ENCODE results near the gene LMNA. TPM values are rescaled to one million over a fixed set of nuclear protein-coding genes. Genes with fewer than 3 reads are reported as not detected.

The LMNA gene
- total RNA-seq, 1 experiment from 2014 or later = 51.0 TPM

- Histone ChIP-seq H4K91ac (ENCODE audit: insufficient read length, low read depth, low read length) (no peak overlapping the region), H2BK120ac (ENCODE audit: low read depth, low read length, poor library complexity, severe bottlenecking) (no peak overlapping the region), H2BK5ac (ENCODE audit: insufficient read length, low read length) (no peak overlapping the region), H4K8ac (replicated peaks; ENCODE audit: insufficient read length, low read depth, low read length) (no peak overlapping the region), H2BK15ac (ENCODE audit: low read depth, low read length) (no peak overlapping the region), H2AK5ac (ENCODE audit: insufficient read length, low read length) (no peak overlapping the region), H3T11ph (ENCODE audit: low read length) (no peak overlapping the region), H2AFZ (ENCODE audit: low read length) (no peak overlapping the region), H3K79me2 (ENCODE audit: insufficient read depth, low read length) (no peaks in the 10 kb centered on the region), H4K20me1 (ENCODE audit: control insufficient read depth, insufficient read depth, insufficient read length) (no peaks in the 10 kb centered on the region), H3K9me3 (ENCODE audit: control insufficient read depth, low read depth, low read length) (no peaks in the 10 kb centered on the region), H3K27ac (ENCODE audit: insufficient read length, low read depth, low read length) (no peak overlapping the region), H2BK12ac (ENCODE audit: insufficient read length, low read depth, low read length) (no peak overlapping the region), H3K4ac (ENCODE audit: low read depth, low read length) (no peak overlapping the region), H3K9ac (ENCODE audit: extremely low read depth, insufficient read length, low read length) (no peak overlapping the region), H3K79me1 (ENCODE audit: insufficient read depth, low read depth, low read length, poor library complexity, severe bottlenecking) (no peaks in the 10 kb centered on the region), H3K4me1 (ENCODE audit: insufficient read depth, low read length) (no peaks in the 10 kb centered on the region; the same call in 1 of the 2 replicates), H3K56ac (ENCODE audit: insufficient read length, low read depth, low read length) (no peak overlapping the region), H4K5ac (ENCODE audit: insufficient read length, low read depth, low read length) (no peak overlapping the region), H3K27me3 (ENCODE audit: insufficient read depth, low read length) (no peaks in the 10 kb centered on the region), H3K14ac (ENCODE audit: insufficient read depth, low read length) (no peak overlapping the region), H3K23me2 (ENCODE audit: insufficient read length, low read depth, low read length, poor library complexity, severe bottlenecking) (peaks cover 5% of the 10 kb centered on the region), H3K18ac (ENCODE audit: insufficient read length, low read depth, low read length) (no peak overlapping the region), H3K23ac (ENCODE audit: insufficient read length, low read depth, low read length) (no peak overlapping the region), H2BK20ac (ENCODE audit: low read depth, low read length, poor library complexity, severe bottlenecking) (no peak overlapping the region), H3K4me2 (ENCODE audit: insufficient read depth, insufficient read length, low read length) (no peak overlapping the region)
- WGBS (ENCODE audit: extremely low coverage, insufficient read length, low lambda C conversion rate) = no CpG with 5 or more reads among the region's 5 CpGs
- no peak for TF ChIP-seq CTCF (conservative IDR thresholded peaks at IDR 0.05)
- H3K36me3 Mint-ChIP-seq (ENCODE audit: insufficient read depth in 1 of 3, low read depth in 3 of 3) = peaks cover 0 to 39% (median 14%) of the 10 kb centered on the region in 3 experiments; a peak in 5 of 7 replicates
- H3K9me3 Mint-ChIP-seq = no peaks in the 10 kb centered on the region
- H3K27me3 Mint-ChIP-seq (ENCODE audit: low read depth) = no peaks in the 10 kb centered on the region
- DNase-seq = no peak
- no peak overlapping the region for H3K4me3 Mint-ChIP-seq
- H3K4me1 Mint-ChIP-seq = peaks cover 20 to 22% of the 10 kb centered on the region in 2 experiments
- H3K27ac Mint-ChIP-seq = peak overlapping the region in 1 of 3 experiments; percentile 68; a peak in 2 of 7 replicates
Measured at GRCh38 chr1:156162430-156163037, 48.0 kb downstream of the LMNA start.

Measured in H9 (cell line).